K562 (cell line): ENCODE results near the gene USP35. TPM values are rescaled to one million over a fixed set of nuclear protein-coding genes. Genes with fewer than 3 reads are reported as not detected.

Experiments used
- ATAC-seq: fragments of 200-7000 bp; cut with Tn5 transposase; 3 replicates; pipeline ENCODE4 v1.9.1; 2020; ENCODE audit warnings: moderate library complexity
- BruUV-seq: library from RNA; stranded (reverse); fragments of 400-500 nt; replicated peaks from 2 replicates; lab custom pipeline; 2021; lab: Mats Ljungman, UMichigan
- CTCF ChIA-PET: fragments of 300-600 bp; formaldehyde crosslinking; extraction: SDS; loops from one replicate; lab custom pipeline; 2021; ENCODE audit warnings: low intra/inter-chr PET ratio; lab: Yijun Ruan, JAX
- POLR2A ChIA-PET: fragments of 300-600, 350-650 bp; sonication (Branson Sonifier 250); formaldehyde crosslinking; extraction: SDS; loops from one replicate; lab custom pipeline; 2021; ENCODE audit warnings: antibody characterized with exemption, inconsistent platforms; lab: Yijun Ruan, JAX
- DNase-seq, 4 experiments: peaks; one replicate each; pipeline versions ENCODE4 v3.0.0 to v3.0.0-alpha.2; 2011 to 2018; ENCODE audit warnings: low spot score in 3 of 4, mixed read lengths in 3 of 4; ENCODE audit errors: extremely low read depth in 1 of 4
- FAIRE-seq: peaks from 2 replicates; lab custom pipeline; 2011; peaks lifted over from hg19 to GRCh38; lab: Jason Lieb, UNC
- H2AFZ ChIP-seq: 2 replicates; pipeline ENCODE4 v1.6.0; 2011; ENCODE audit warnings: low read depth, low read length, control low read depth, inconsistent platforms
- H3K27ac ChIP-seq: fragments of 200-600 bp; 3 replicates; pipeline ENCODE4 v1.8.0; 2011; ENCODE audit warnings: low read depth, mild to moderate bottlenecking, control low read depth, inconsistent platforms, low read length, moderate library complexity, mixed read lengths; ENCODE audit errors: extremely low read depth
- H3K27me3 ChIP-seq, 2 experiments: fragments of 300-600 bp in 1 of 2; 2 replicates in 1 of 2; 3 replicates in 1 of 2; pipeline versions ENCODE4 v1.6.0 to v1.8.0; 2011; ENCODE audit warnings: inconsistent platforms in 2 of 2, low read length in 2 of 2, mild to moderate bottlenecking in 1 of 2, mixed read lengths in 1 of 2, moderate library complexity in 1 of 2; ENCODE audit not compliant: control insufficient read depth in 2 of 2, insufficient read depth in 2 of 2
- H3K36me3 ChIP-seq: fragments of 300-600 bp; 3 replicates; pipeline ENCODE4 v1.8.0; 2011; ENCODE audit warnings: mild to moderate bottlenecking, low read length, inconsistent platforms; ENCODE audit not compliant: control insufficient read depth, insufficient read depth
- H3K4me1 ChIP-seq, 2 experiments: fragments of 200-600 bp in 1 of 2; replicated peaks in 1 of 2; 2 replicates in 1 of 2; 3 replicates in 1 of 2; pipeline versions ENCODE4 v1.5.1 to v1.8.0; 2011; ENCODE audit warnings: inconsistent platforms in 2 of 2, low read length in 2 of 2, mild to moderate bottlenecking in 1 of 2, mixed read lengths in 1 of 2, moderate library complexity in 1 of 2; ENCODE audit not compliant: control insufficient read depth in 2 of 2, insufficient read depth in 2 of 2
- H3K4me2 ChIP-seq: 2 replicates; pipeline ENCODE4 v1.6.1; 2011; ENCODE audit warnings: low read length, control low read depth, inconsistent platforms, mixed read lengths; ENCODE audit not compliant: insufficient read depth
- H3K4me3 ChIP-seq: fragments of 200-600 bp; sonication (generic), shearing (Covaris generic); 2 replicates; pipeline ENCODE4 v1.5.1; 2016; ENCODE audit warnings: control low read depth, inconsistent platforms
- H3K79me2 ChIP-seq: fragments of 200-600 bp; 3 replicates; pipeline ENCODE4 v1.8.0; 2011; ENCODE audit warnings: low read length, inconsistent platforms; ENCODE audit not compliant: control insufficient read depth, insufficient read depth
- H3K9ac ChIP-seq, 2 experiments: 2 replicates each; pipeline versions ENCODE4 v1.6.0 to v1.6.1; 2011; ENCODE audit warnings: low read depth in 2 of 2, low read length in 2 of 2, control low read depth in 1 of 2, inconsistent platforms in 1 of 2, mild to moderate bottlenecking in 1 of 2, mixed read lengths in 1 of 2; ENCODE audit not compliant: insufficient read depth in 1 of 2
- H3K9me1 ChIP-seq: one replicate; pipeline ENCODE4 v1.6.0; 2011; ENCODE audit warnings: inconsistent platforms, mild to moderate bottlenecking, low read length, moderate library complexity; ENCODE audit not compliant: control insufficient read depth, insufficient read depth
- H3K9me3 ChIP-seq: replicated peaks from 2 replicates; pipeline ENCODE4 v1.5.1; 2011; ENCODE audit warnings: low read depth, low read length, inconsistent platforms; ENCODE audit not compliant: control insufficient read depth, insufficient read depth
- H4K20me1 ChIP-seq: replicated peaks from 2 replicates; pipeline ENCODE4 v1.6.1; 2011; ENCODE audit warnings: low read length, inconsistent platforms, mixed read lengths; ENCODE audit not compliant: control insufficient read depth, insufficient read depth
- CEBPB ChIP-seq: fragments of 450-650 bp; IDR thresholded peaks from 2 replicates; pipeline ENCODE4 v1.6.1; 2016; ENCODE audit warnings: missing genetic modification characterization, missing compliant biosample characterization
- DPF2 ChIP-seq: fragments of 450-650 bp; IDR thresholded peaks from 2 replicates; pipeline ENCODE4 v1.6.1; 2016
- EZH2 ChIP-seq: IDR thresholded peaks from 2 replicates; pipeline ENCODE4 v1.6.1; 2012; ENCODE audit warnings: low read depth, mild to moderate bottlenecking, inconsistent platforms, low read length, borderline replicate concordance
- FOSL1 ChIP-seq: fragments of 200-800 bp; sonication (Bioruptor generic); conservative IDR thresholded peaks from 2 replicates; pipeline ENCODE4 v1.6.1; 2016; ENCODE audit warnings: missing genetic modification characterization, missing compliant biosample characterization
- HDGF ChIP-seq: fragments of 450-650 bp; IDR thresholded peaks from 2 replicates; pipeline ENCODE4 v1.6.1; 2016
- HMBOX1 ChIP-seq: sonication (generic); IDR thresholded peaks from 2 replicates; pipeline ENCODE4 v1.6.1; 2016
- JUNB ChIP-seq: fragments of 450-650 bp; formaldehyde crosslinking; conservative IDR thresholded peaks from 2 replicates; pipeline ENCODE4 v1.4.0; 2020; ENCODE audit warnings: mild to moderate bottlenecking
- JUND ChIP-seq, 2 experiments: IDR thresholded peaks; 2 replicates in 1 of 2; 3 replicates in 1 of 2; pipeline ENCODE4 v1.6.1; 2011; ENCODE audit warnings: borderline replicate concordance in 2 of 2, low read depth in 2 of 2, low read length in 2 of 2, improper control_type of control experiment in 1 of 2, missing biosample characterization in 1 of 2, missing genetic modification characterization in 1 of 2, missing genetic modification reagents in 1 of 2
- PML ChIP-seq: IDR thresholded peaks from 2 replicates; pipeline ENCODE4 v1.6.1; 2012; ENCODE audit warnings: low read length, inconsistent platforms
- SAP30 ChIP-seq: fragments of 200-600 bp; sonication (generic); IDR thresholded peaks from 2 replicates; pipeline ENCODE4 v1.6.1; 2012; ENCODE audit warnings: borderline replicate concordance, low read depth, mild to moderate bottlenecking, moderate library complexity, low read length, control low read depth, inconsistent platforms; ENCODE audit not compliant: insufficient read depth, poor library complexity, severe bottlenecking
- SMARCA4 ChIP-seq: fragments of 450-650 bp; IDR thresholded peaks from 2 replicates; pipeline ENCODE4 v1.6.1; 2016
- ZNF24 ChIP-seq: fragments of 450-650 bp; IDR thresholded peaks from 2 replicates; pipeline ENCODE4 v1.6.1; 2016
- WGBS: fragments of 100-300 bp; shearing (Covaris generic); methylation state at CpG from one replicate; pipeline ENCODE4 v1.1.6; 2016; ENCODE audit warnings: low coverage, mixed read lengths; ENCODE audit not compliant: insufficient coverage; ENCODE audit errors: missing lambda C conversion rate; 5-methylcytosine and 5-hydroxymethylcytosine counted together
- in situ Hi-C: fragments of 300-500 bp; cut with MboI; formaldehyde crosslinking; loops from 4 replicates; pipeline ENCODE4 v1.15.0; 2018; ENCODE audit warnings: inconsistent platforms, mixed read lengths
- intact Hi-C: fragments of 100-400 bp; cut with micrococcal nuclease; formaldehyde crosslinking; loops from 2 replicates; pipeline ENCODE4 v1.14.2; 2022
- polyA plus RNA-seq, 8 experiments: library from polyadenylated mRNA; depleted of rRNA in 4 of 8; stranded (reverse) in 5 of 8; unstranded in 3 of 8; fragments of >200 nt; fragmentation: Nextera tagmentation in 2 of 8; fragmentation: Illumina TruSeq in 1 of 8; extraction: Ambion mirVana in 2 of 8; extraction: Trizol in 1 of 8; gene quantifications; 2 replicates each; pipeline versions ENCODE4 v1.2.1 to v1.2.3, GENCODE V29; 2011 to 2014; ENCODE audit warnings: inconsistent platforms in 1 of 8, missing spikeins in 1 of 8
- total RNA-seq, 7 experiments: library from RNA; depleted of rRNA in 6 of 7; stranded (reverse); fragments of >200 nt in 6 of 7; fragmentation: Illumina TruSeq in 2 of 7; extraction: Trizol in 2 of 7; gene quantifications; 2 replicates each; pipeline versions ENCODE4 v1.2.1 to v1.2.3, GENCODE V29; 2011 to 2021; ENCODE audit warnings: low replicate concordance in 1 of 7
- TF ChIP-seq, protein P1 (sequence below): sonication (generic); formaldehyde crosslinking; IDR thresholded peaks from 2 replicates; pipeline ENCODE4 v1.9.0; 2022; ENCODE audit warnings: mild to moderate bottlenecking, missing genetic modification reagents
- TF ChIP-seq, protein P2 (sequence below), 2 experiments: fragments of 450-650 bp in 1 of 2; sonication (generic) in 1 of 2; formaldehyde crosslinking in 1 of 2; IDR thresholded peaks in 1 of 2; conservative IDR thresholded peaks in 1 of 2; 2 replicates each; pipeline versions ENCODE4 v1.6.1 to v1.8.1; 2016 to 2023; ENCODE audit warnings: mild to moderate bottlenecking in 2 of 2, moderate library complexity in 2 of 2, inconsistent platforms in 1 of 2, missing genetic modification reagents in 1 of 2
- TF ChIP-seq, protein P3 (sequence below): fragments of 450-650 bp; formaldehyde crosslinking; IDR thresholded peaks from 2 replicates; pipeline ENCODE4 v1.4.0; 2022; ENCODE audit warnings: missing genetic modification characterization

USP35 gene
- total and polyA plus RNA-seq, 9 of the 15 experiments (the other 6 are each of a cell fraction or from before 2014, with no cell fraction given): 0.01 to 4.8 (median 3.6) TPM

DNA sequence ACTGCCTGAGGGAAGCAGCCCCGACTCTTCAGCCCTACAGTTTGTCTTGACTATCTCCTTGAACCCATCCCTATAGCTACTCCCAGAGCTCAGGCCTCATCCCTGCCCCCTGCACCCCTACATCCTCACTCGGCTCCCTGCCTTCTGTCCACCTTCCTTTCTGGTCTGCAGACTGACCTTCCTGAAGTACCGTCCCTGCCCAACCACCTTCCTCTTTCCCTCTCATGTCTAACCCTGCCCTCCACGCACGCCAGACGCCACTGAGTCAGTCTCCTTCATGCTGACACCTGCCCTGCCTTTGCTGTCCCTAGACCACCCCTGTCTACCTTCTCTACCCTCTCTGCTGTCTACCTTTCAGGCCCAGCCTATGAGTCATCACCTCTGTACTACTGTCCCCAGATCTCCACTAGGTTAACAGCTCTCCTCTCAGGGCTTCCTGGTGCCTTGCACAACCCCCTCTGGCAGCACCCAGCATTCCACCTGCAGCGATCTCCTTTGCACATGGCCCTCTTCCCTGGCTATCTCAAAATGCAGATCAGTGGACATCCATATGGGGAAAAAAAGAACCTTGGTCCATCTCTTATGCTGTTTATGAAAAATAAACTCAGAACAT is 9.2 kb upstream of the USP35 start:
- ATAC-seq (peak; percentile 82), FAIRE-seq (no peak), DNase-seq (peak in 3 of 4 experiments; percentile 30 to 58 (median 40))
- POLR2A ChIA-PET: interaction anchor here (0.6 kb wide), 1 partner anchor 14 kb away, joined by 3 read pairs; no protein-coding TSS in a partner anchor
- Histone ChIP-seq H3K36me3 (no peaks in the 10 kb centered on the region), H3K4me1 (peaks cover 5 to 15% of the 10 kb centered on the region in 2 experiments; a peak in 4 of 5 replicates), H3K79me2 (no peaks in the 10 kb centered on the region), H3K9me3 (no peaks in the 10 kb centered on the region), H4K20me1 (no peaks in the 10 kb centered on the region), H2AFZ (no peak overlapping the region), H3K27ac (no peak overlapping the region), H3K9ac (peak overlapping the region in 1 of 2 experiments; percentile 6; a peak in 1 of 4 replicates), H3K27me3 (no peaks in the 10 kb centered on the region), H3K4me3 (no peak overlapping the region), H3K4me2 (no peak overlapping the region), H3K9me1 (no peaks in the 10 kb centered on the region)
- in situ Hi-C loops (no loop called here), intact Hi-C loops (no loop called here)
- TF ChIP-seq, protein P1, sequence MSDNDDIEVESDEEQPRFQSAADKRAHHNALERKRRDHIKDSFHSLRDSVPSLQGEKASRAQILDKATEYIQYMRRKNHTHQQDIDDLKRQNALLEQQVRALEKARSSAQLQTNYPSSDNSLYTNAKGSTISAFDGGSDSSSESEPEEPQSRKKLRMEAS (CRISPR knock-in tag): 0 out of 2 replicates have a peak, but pooled peaks have one; percentile 28
- TF ChIP-seq HMBOX1 (0 out of 2 replicates have a peak, but pooled peaks have one; percentile 13), EZH2 (no peak), JUND (IDR thresholded peaks at IDR 0.05; ENCODE audit: borderline replicate concordance, low read depth, low read length) (peak; percentile 68), JUND (tag; IDR thresholded peaks at IDR 0.05; ENCODE audit: borderline replicate concordance, low read depth, low read length) (peak; percentile 54; the same call in 1 of the 3 replicates), PML (no peak), DPF2 (0 out of 2 replicates have a peak, but pooled peaks have one; percentile 25), JUNB (CRISPR knock-in tag) (0 out of 2 replicates have a peak, but pooled peaks have one; percentile 31), SMARCA4 (0 out of 2 replicates have a peak, but pooled peaks have one; percentile 27), FOSL1 (tag) (peak; percentile 56), HDGF (peak; percentile 76; the same call in 1 of the 2 replicates), CEBPB (tag) (peak; percentile 50), SAP30 (no peak), ZNF24 (no peak)
- TF ChIP-seq, protein P2, sequence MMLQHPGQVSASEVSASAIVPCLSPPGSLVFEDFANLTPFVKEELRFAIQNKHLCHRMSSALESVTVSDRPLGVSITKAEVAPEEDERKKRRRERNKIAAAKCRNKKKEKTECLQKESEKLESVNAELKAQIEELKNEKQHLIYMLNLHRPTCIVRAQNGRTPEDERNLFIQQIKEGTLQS (IDR thresholded peaks at IDR 0.05): peak; percentile 86
- TF ChIP-seq, protein P2 (CRISPR knock-in tag; conservative IDR thresholded peaks at IDR 0.05): no peak
- TF ChIP-seq, protein P3, sequence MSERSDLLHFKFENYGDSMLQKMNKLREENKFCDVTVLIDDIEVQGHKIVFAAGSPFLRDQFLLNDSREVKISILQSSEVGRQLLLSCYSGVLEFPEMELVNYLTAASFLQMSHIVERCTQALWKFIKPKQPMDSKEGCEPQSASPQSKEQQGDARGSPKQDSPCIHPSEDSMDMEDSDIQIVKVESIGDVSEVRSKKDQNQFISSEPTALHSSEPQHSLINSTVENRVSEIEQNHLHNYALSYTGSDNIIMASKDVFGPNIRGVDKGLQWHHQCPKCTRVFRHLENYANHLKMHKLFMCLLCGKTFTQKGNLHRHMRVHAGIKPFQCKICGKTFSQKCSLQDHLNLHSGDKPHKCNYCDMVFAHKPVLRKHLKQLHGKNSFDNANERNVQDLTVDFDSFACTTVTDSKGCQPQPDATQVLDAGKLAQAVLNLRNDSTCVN (CRISPR knock-in tag): 0 out of 2 replicates have a peak, but pooled peaks have one; percentile 17
- no TSS peak for BruUV-seq
- WGBS: 42% methylated on average over 5 of the region's 7 CpGs
- CTCF ChIA-PET: no interaction called here
